ENCODE data around the gene PREX1.
A peak's percentile ranks its signal among the peaks of the same experiment; 100 is the strongest.

Gene PREX1

GRCh38 chr20:48725555-48725991 is 102.2 kb downstream of the PREX1 start:
- peak; percentile 66 for DNase-seq (ENCODE audit: low spot score)
- POLR2A ChIA-PET (ENCODE audit: low non-redundant PET) = no interaction called here
- TF ChIP-seq, protein P1, sequence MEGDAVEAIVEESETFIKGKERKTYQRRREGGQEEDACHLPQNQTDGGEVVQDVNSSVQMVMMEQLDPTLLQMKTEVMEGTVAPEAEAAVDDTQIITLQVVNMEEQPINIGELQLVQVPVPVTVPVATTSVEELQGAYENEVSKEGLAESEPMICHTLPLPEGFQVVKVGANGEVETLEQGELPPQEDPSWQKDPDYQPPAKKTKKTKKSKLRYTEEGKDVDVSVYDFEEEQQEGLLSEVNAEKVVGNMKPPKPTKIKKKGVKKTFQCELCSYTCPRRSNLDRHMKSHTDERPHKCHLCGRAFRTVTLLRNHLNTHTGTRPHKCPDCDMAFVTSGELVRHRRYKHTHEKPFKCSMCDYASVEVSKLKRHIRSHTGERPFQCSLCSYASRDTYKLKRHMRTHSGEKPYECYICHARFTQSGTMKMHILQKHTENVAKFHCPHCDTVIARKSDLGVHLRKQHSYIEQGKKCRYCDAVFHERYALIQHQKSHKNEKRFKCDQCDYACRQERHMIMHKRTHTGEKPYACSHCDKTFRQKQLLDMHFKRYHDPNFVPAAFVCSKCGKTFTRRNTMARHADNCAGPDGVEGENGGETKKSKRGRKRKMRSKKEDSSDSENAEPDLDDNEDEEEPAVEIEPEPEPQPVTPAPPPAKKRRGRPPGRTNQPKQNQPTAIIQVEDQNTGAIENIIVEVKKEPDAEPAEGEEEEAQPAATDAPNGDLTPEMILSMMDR (conservative IDR thresholded peaks at IDR 0.05; ENCODE audit: low read depth) = no peak
- H3K27ac ChIP-seq = no peak overlapping the region
- CTCF ChIA-PET = interaction anchor here (0.6 to 1.0 kb wide), 3 partner anchors 179 to 1449 kb away, joined by 3 to 4 read pairs (median 4); no protein-coding TSS in a partner anchor

GRCh38 chr20:48724891-48725554 is 102.8 kb downstream of the PREX1 start:
- H3K27ac ChIP-seq = no peak overlapping the region
- DNase-seq (ENCODE audit: low spot score) = no peak
- CTCF ChIA-PET = interaction anchor here (0.6 to 1.0 kb wide), 6 partner anchors 27 to 1449 kb away, joined by 3 to 4 read pairs (median 3); no protein-coding TSS in a partner anchor
- POLR2A ChIA-PET (ENCODE audit: low non-redundant PET) = no interaction called here
- TF ChIP-seq, protein P1 (conservative IDR thresholded peaks at IDR 0.05; ENCODE audit: low read depth) = no peak

DNA sequence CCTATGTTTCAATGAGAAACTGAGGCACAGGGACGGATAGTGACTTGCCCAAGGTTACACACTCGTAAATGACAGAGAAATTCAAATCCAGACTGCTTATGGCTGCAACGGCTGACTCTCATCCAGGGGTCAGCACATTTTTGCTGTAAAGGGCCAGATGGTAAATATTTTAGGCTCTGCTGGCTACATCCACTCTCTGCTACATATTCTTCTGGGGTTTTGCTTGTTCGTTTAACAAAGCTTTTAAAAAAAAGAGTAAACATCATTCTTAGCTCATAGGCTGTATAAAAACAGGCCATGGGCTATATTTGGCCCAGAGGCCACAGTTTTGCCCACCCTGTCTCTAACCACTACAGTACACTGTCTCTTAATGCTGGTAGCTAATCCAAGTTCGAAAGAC is 103.4 kb downstream of the PREX1 start:
- H3K27ac ChIP-seq = no peak overlapping the region
- POLR2A ChIA-PET (ENCODE audit: low non-redundant PET) = no interaction called here
- no peak for DNase-seq (ENCODE audit: low spot score)
- TF ChIP-seq, protein P1 (conservative IDR thresholded peaks at IDR 0.05; ENCODE audit: low read depth) = no peak
- CTCF ChIA-PET = interaction anchor here (0.5 to 0.6 kb wide), 3 partner anchors 14 to 1033 kb away, joined by 3 read pairs; no protein-coding TSS in a partner anchor

- TF ChIP-seq, protein P1 (conservative IDR thresholded peaks at IDR 0.05; ENCODE audit: low read depth) = no peak
- DNase-seq (ENCODE audit: low spot score) = no peak
- H3K27ac ChIP-seq = no peak overlapping the region
- CTCF ChIA-PET = interaction anchor here (0.5 kb wide), 1 partner anchor 14 kb away, joined by 3 read pairs; no protein-coding TSS in a partner anchor
- POLR2A ChIA-PET (ENCODE audit: low non-redundant PET) = no interaction called here
Measured at GRCh38 chr20:48723308-48724264, 104.2 kb downstream of the PREX1 start.

DNA sequence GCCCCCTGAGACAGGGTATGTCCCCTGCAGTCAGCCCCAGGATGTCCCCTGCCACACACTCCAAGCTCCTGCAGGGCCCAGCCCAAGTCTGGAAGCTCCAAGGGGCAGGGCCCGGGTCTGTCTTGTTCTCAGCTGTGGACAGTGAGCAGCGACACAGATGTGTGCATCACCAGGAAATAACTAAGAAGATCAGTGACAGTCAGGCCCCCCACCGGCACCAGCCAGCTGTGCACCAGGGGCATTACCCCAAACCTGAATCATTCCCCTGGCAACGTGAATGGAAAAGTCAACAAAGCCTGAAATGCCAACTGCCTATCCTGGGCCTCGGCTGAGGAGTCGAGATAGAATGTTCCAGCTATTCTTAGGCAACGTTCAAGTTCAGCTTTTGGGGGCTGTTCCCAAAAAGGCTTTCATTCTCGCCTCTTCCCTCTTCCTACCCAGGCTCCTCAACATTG is 105.0 kb downstream of the PREX1 start:
- CTCF ChIA-PET = interaction anchor here (0.5 to 0.6 kb wide), 3 partner anchors 139 to 1751 kb away, joined by 3 read pairs; no protein-coding TSS in a partner anchor
- TF ChIP-seq, protein P1 (conservative IDR thresholded peaks at IDR 0.05; ENCODE audit: low read depth) = no peak
- POLR2A ChIA-PET (ENCODE audit: low non-redundant PET) = no interaction called here
- H3K27ac ChIP-seq = no peak overlapping the region
- DNase-seq (ENCODE audit: low spot score) = no peak
